Keratinocyte (primary cell): ENCODE data around the gene EWSR1. TPM values are rescaled to one million over a fixed set of nuclear protein-coding genes. Genes with fewer than 3 reads are reported as not detected.

Experiments
- DNase-seq: peaks from one replicate; pipeline ENCODE4 v3.0.0-alpha.2; 2011; ENCODE audit warnings: low read depth, missing footprints, low spot score
- FAIRE-seq: peaks from 2 replicates; lab custom pipeline; 2011; peaks lifted over from hg19 to GRCh38; lab: Jason Lieb, UNC
- H2AFZ ChIP-seq: 2 replicates; pipeline ENCODE4 v1.6.0; 2012; ENCODE audit warnings: low read length, control low read depth, inconsistent platforms; ENCODE audit not compliant: control insufficient read depth
- H3K27ac ChIP-seq: 2 replicates; pipeline ENCODE4 v1.5.1; 2011; ENCODE audit warnings: low read length; ENCODE audit not compliant: control insufficient read depth, insufficient read depth
- H3K27me3 ChIP-seq: 3 replicates; pipeline ENCODE4 v1.6.0; 2011; ENCODE audit warnings: low read length; ENCODE audit not compliant: control insufficient read depth, insufficient read depth; ENCODE audit errors: extremely low read depth
- H3K36me3 ChIP-seq, 2 experiments: 2 replicates in 1 of 2; 3 replicates in 1 of 2; pipeline ENCODE4 v1.5.1; 2011; ENCODE audit warnings: low read length in 2 of 2, mild to moderate bottlenecking in 1 of 2; ENCODE audit not compliant: control insufficient read depth in 2 of 2, insufficient read depth in 2 of 2; ENCODE audit errors: extremely low read depth in 1 of 2
- H3K4me1 ChIP-seq: 3 replicates; pipeline ENCODE4 v1.5.1; 2011; ENCODE audit warnings: low read length; ENCODE audit not compliant: control insufficient read depth, insufficient read depth; ENCODE audit errors: extremely low read depth
- H3K4me2 ChIP-seq: 3 replicates; pipeline ENCODE4 v1.6.0; 2011; ENCODE audit warnings: low read depth, low read length; ENCODE audit not compliant: control insufficient read depth, insufficient read depth; ENCODE audit errors: extremely low read depth
- H3K4me3 ChIP-seq, 3 experiments: fragments of 200-600 bp in 1 of 3; sonication (generic) in 1 of 3; 2 replicates in 2 of 3; 3 replicates in 1 of 3; pipeline ENCODE4 v1.5.1; 2011 to 2016; ENCODE audit warnings: low read length in 3 of 3, mild to moderate bottlenecking in 3 of 3, control low read depth in 2 of 3, inconsistent platforms in 1 of 3, low read depth in 1 of 3, mixed read lengths in 1 of 3, mixed run types in 1 of 3, moderate library complexity in 1 of 3; ENCODE audit not compliant: control insufficient read depth in 2 of 3, insufficient read depth in 2 of 3; ENCODE audit errors: extremely low read depth in 1 of 3
- H3K79me2 ChIP-seq: 2 replicates; pipeline ENCODE4 v1.6.0; 2012; ENCODE audit warnings: low read length; ENCODE audit not compliant: control insufficient read depth, insufficient read depth
- H3K9ac ChIP-seq: 3 replicates; pipeline ENCODE4 v1.6.0; 2011; ENCODE audit warnings: low read length; ENCODE audit not compliant: control insufficient read depth, insufficient read depth; ENCODE audit errors: extremely low read depth
- H3K9me1 ChIP-seq: 3 replicates; pipeline ENCODE4 v1.6.0; 2011; ENCODE audit warnings: low read length; ENCODE audit not compliant: control insufficient read depth, insufficient read depth; ENCODE audit errors: extremely low read depth
- H3K9me3 ChIP-seq: 2 replicates; pipeline ENCODE4 v1.5.1; 2012; ENCODE audit warnings: low read depth, low read length; ENCODE audit not compliant: control insufficient read depth
- H4K20me1 ChIP-seq: 3 replicates; pipeline ENCODE4 v1.6.0; 2011; ENCODE audit warnings: low read length; ENCODE audit not compliant: control insufficient read depth, insufficient read depth; ENCODE audit errors: extremely low read depth
- CTCF ChIP-seq, 3 experiments: IDR thresholded peaks in 1 of 3; conservative IDR thresholded peaks in 1 of 3; optimal IDR thresholded peaks in 1 of 3; 2 replicates in 2 of 3; 3 replicates in 1 of 3; pipeline versions ENCODE3 to v1.5.1; 2011; ENCODE audit warnings: low read length in 3 of 3, mild to moderate bottlenecking in 3 of 3, moderate library complexity in 2 of 3, control low read depth in 1 of 3, inconsistent platforms in 1 of 3; ENCODE audit not compliant: insufficient read depth in 2 of 3; ENCODE audit errors: extremely low read depth in 1 of 3
- EZH2 ChIP-seq: IDR thresholded peaks from one replicate; pipeline ENCODE4 v1.6.1; 2012; ENCODE audit warnings: inconsistent platforms, mild to moderate bottlenecking, low read length, moderate library complexity
- dilution Hi-C: fragments of 300-500 bp; cut with MboI; formaldehyde crosslinking; loops from one replicate; pipeline ENCODE4 v1.7.0; 2020; ENCODE audit warnings: low sequenced_read_pairs; ENCODE audit not compliant: extremely low pct_ligation_motif_present
- polyA plus RNA-seq, 5 experiments: library from polyadenylated mRNA; depleted of rRNA in 3 of 5; stranded (reverse) in 3 of 5; stranded (forward) in 1 of 5; unstranded in 1 of 5; fragments of >200 nt; gene quantifications; 1 replicate in 1 of 5; 2 replicates in 3 of 5; 3 replicates in 1 of 5; pipeline versions ENCODE4 v1.2.1 to v1.2.3, GENCODE V29; 2011 to 2012; ENCODE audit warnings: missing spikeins in 2 of 5, low read depth in 1 of 5, low replicate concordance in 1 of 5

EWSR1 gene
- polyA plus RNA-seq, 1 donor (not counting 4 experiments of a cell fraction or from before 2014, with no cell fraction given): 245 TPM

- H3K36me3 ChIP-seq: peaks cover 13 to 26% of the 10 kb centered on the region in 2 experiments
- no peak overlapping the region for H2AFZ ChIP-seq
- H4K20me1 ChIP-seq: no peaks in the 10 kb centered on the region
- no peaks in the 10 kb centered on the region for H3K27me3 ChIP-seq
- DNase-seq (no peak), FAIRE-seq (no peak)
- TF ChIP-seq CTCF (optimal IDR thresholded peaks at IDR 0.05 in 1 of 3, IDR thresholded peaks at IDR 0.05 in 1 of 3, conservative IDR thresholded peaks at IDR 0.05 in 1 of 3; ENCODE audit: extremely low read depth in 1 of 3, insufficient read depth in 2 of 3, low read length in 3 of 3) (no peak), EZH2 (no peak)
- no peaks in the 10 kb centered on the region for H3K4me1 ChIP-seq
- H3K4me2 ChIP-seq: no peak overlapping the region
- no peak overlapping the region for H3K4me3 ChIP-seq
- dilution Hi-C loops: no loop called here
- no peaks in the 10 kb centered on the region for H3K9me3 ChIP-seq
- H3K27ac ChIP-seq: no peak overlapping the region
- no peaks in the 10 kb centered on the region for H3K79me2 ChIP-seq
- H3K9me1 ChIP-seq: peaks cover 2% of the 10 kb centered on the region
- H3K9ac ChIP-seq: no peak overlapping the region
These were observed 60.8 kb downstream of the EWSR1 start for GRCh38 chr22:29328566-29329500.

- Histone ChIP-seq H3K9me1 (peaks cover 2% of the 10 kb centered on the region), H3K4me3 (no peak overlapping the region), H3K27me3 (no peaks in the 10 kb centered on the region), H3K9me3 (no peaks in the 10 kb centered on the region), H4K20me1 (no peaks in the 10 kb centered on the region), H3K36me3 (peaks cover 13 to 26% of the 10 kb centered on the region in 2 experiments), H3K4me1 (no peaks in the 10 kb centered on the region), H3K4me2 (no peak overlapping the region), H2AFZ (no peak overlapping the region), H3K79me2 (no peaks in the 10 kb centered on the region), H3K9ac (no peak overlapping the region), H3K27ac (no peak overlapping the region)
- no peak for FAIRE-seq
- TF ChIP-seq CTCF (optimal IDR thresholded peaks at IDR 0.05 in 1 of 3, IDR thresholded peaks at IDR 0.05 in 1 of 3, conservative IDR thresholded peaks at IDR 0.05 in 1 of 3; ENCODE audit: extremely low read depth in 1 of 3, insufficient read depth in 2 of 3, low read length in 3 of 3) (no peak), EZH2 (no peak)
- no peak for DNase-seq
- dilution Hi-C loops: no loop called here
These were observed 61.5 kb downstream of the EWSR1 start for GRCh38 chr22:29329581-29329980.
